IMR-90 (cell line): ENCODE measurements around the gene MRPL17. TPM values are rescaled to one million over a fixed set of nuclear protein-coding genes. Genes with fewer than 3 reads are reported as not detected.

Source experiments
- ATAC-seq: fragments of 200-7000 bp; cut with Tn5 transposase; 2 replicates; pipeline ENCODE4 v1.9.1; 2020; ENCODE audit warnings: low read depth, mild to moderate bottlenecking, moderate library complexity
- BruUV-seq: library from RNA; stranded (reverse); fragments of 400-500 nt; replicated peaks from 2 replicates; lab custom pipeline; 2021; lab: Mats Ljungman, UMichigan
- CTCF ChIA-PET: fragments of 300-600 bp; formaldehyde crosslinking; extraction: SDS; loops from one replicate; lab custom pipeline; 2021; ENCODE audit warnings: antibody characterized with exemption; lab: Yijun Ruan, JAX
- POLR2A ChIA-PET: fragments of 300-600 bp; sonication (Branson Sonifier 250); formaldehyde crosslinking; loops from one replicate; lab custom pipeline; 2022; ENCODE audit warnings: antibody characterized with exemption; ENCODE audit not compliant: unreplicated experiment; lab: Charles Lee
- DNase-seq: peaks from one replicate; pipeline ENCODE4 v3.0.0; 2013
- H2AFZ ChIP-seq: replicated peaks from 2 replicates; pipeline ENCODE3; 2013; ENCODE audit warnings: low read length, mild to moderate bottlenecking; ENCODE audit not compliant: poor library complexity
- H2AK5ac ChIP-seq: 2 replicates; pipeline ENCODE4 v1.6.1; 2013; ENCODE audit warnings: low read depth, low read length, inconsistent platforms
- H2AK9ac ChIP-seq: replicated peaks from 2 replicates; pipeline ENCODE3; 2013; ENCODE audit warnings: mild to moderate bottlenecking, low read depth, low read length, moderate library complexity; ENCODE audit not compliant: poor library complexity
- H2BK120ac ChIP-seq: 2 replicates; pipeline ENCODE4 v1.6.1; 2013; ENCODE audit warnings: low read depth, low read length, inconsistent platforms
- H2BK15ac ChIP-seq: 3 replicates; pipeline ENCODE4 v1.6.1; 2013; ENCODE audit warnings: low read depth, low read length, inconsistent platforms
- H2BK20ac ChIP-seq: 2 replicates; pipeline ENCODE4 v1.6.1; 2013; ENCODE audit warnings: low read depth, mild to moderate bottlenecking, inconsistent platforms, low read length, moderate library complexity
- H2BK5ac ChIP-seq: 2 replicates; pipeline ENCODE4 v1.6.1; 2013; ENCODE audit warnings: mild to moderate bottlenecking, low read depth, low read length, inconsistent platforms; ENCODE audit not compliant: poor library complexity, severe bottlenecking
- H3K14ac ChIP-seq: replicated peaks from 2 replicates; pipeline ENCODE4 v1.6.1; 2013; ENCODE audit warnings: low read depth, low read length, inconsistent platforms
- H3K18ac ChIP-seq: 2 replicates; pipeline ENCODE4 v1.6.1; 2013; ENCODE audit warnings: low read depth, low read length, control low read depth
- H3K23ac ChIP-seq: 2 replicates; pipeline ENCODE4 v1.6.1; 2013; ENCODE audit warnings: low read depth, low read length, inconsistent platforms
- H3K27ac ChIP-seq: 2 replicates; pipeline ENCODE4 v1.5.1; 2013; ENCODE audit warnings: mild to moderate bottlenecking, control low read depth, low read length; ENCODE audit not compliant: insufficient read depth
- H3K27me3 ChIP-seq: 2 replicates; pipeline ENCODE4 v1.6.1; 2013; ENCODE audit warnings: low read length; ENCODE audit not compliant: control insufficient read depth, insufficient read depth
- H3K36me3 ChIP-seq: 2 replicates; pipeline ENCODE4 v1.6.1; 2013; ENCODE audit warnings: low read length, mixed read lengths; ENCODE audit not compliant: control insufficient read depth, insufficient read depth
- H3K4ac ChIP-seq: 2 replicates; pipeline ENCODE4 v1.6.1; 2013; ENCODE audit warnings: low read depth, low read length, inconsistent platforms
- H3K4me1 ChIP-seq: 2 replicates; pipeline ENCODE4 v1.6.1; 2013; ENCODE audit warnings: low read length, mixed read lengths; ENCODE audit not compliant: control insufficient read depth, insufficient read depth
- H3K4me2 ChIP-seq: 2 replicates; pipeline ENCODE4 v1.6.1; 2013; ENCODE audit warnings: low read depth, mild to moderate bottlenecking, control low read depth, low read length, moderate library complexity
- H3K4me3 ChIP-seq: 2 replicates; pipeline ENCODE4 v1.5.1; 2013; ENCODE audit warnings: low read depth, mild to moderate bottlenecking, control low read depth, low read length, moderate library complexity; ENCODE audit not compliant: insufficient read depth
- H3K56ac ChIP-seq: 2 replicates; pipeline ENCODE4 v1.6.1; 2013; ENCODE audit warnings: low read length, inconsistent platforms; ENCODE audit not compliant: insufficient read depth; ENCODE audit errors: extremely low read depth
- H3K79me1 ChIP-seq, 2 experiments: 2 replicates each; pipeline ENCODE4 v1.6.1; 2013; ENCODE audit warnings: low read length in 2 of 2, inconsistent platforms in 1 of 2, low read depth in 1 of 2
- H3K9ac ChIP-seq: 2 replicates; pipeline ENCODE4 v1.6.1; 2013; ENCODE audit warnings: low read depth, low read length, control low read depth
- H3K9me1 ChIP-seq: 2 replicates; pipeline ENCODE4 v1.6.1; 2013; ENCODE audit warnings: low read length, inconsistent platforms; ENCODE audit not compliant: insufficient read depth
- H3K9me3 ChIP-seq: 2 replicates; pipeline ENCODE4 v1.6.1; 2013; ENCODE audit warnings: low read length; ENCODE audit not compliant: control insufficient read depth, insufficient read depth
- H4K20me1 ChIP-seq: 2 replicates; pipeline ENCODE4 v1.6.1; 2013; ENCODE audit warnings: low read length, inconsistent platforms; ENCODE audit not compliant: insufficient read depth
- H4K5ac ChIP-seq: 2 replicates; pipeline ENCODE4 v1.6.1; 2013; ENCODE audit warnings: mild to moderate bottlenecking, low read depth, low read length, control low read depth
- H4K8ac ChIP-seq, 2 experiments: 2 replicates each; pipeline ENCODE4 v1.6.1; 2013; ENCODE audit warnings: low read depth in 2 of 2, low read length in 2 of 2, control low read depth in 1 of 2, inconsistent platforms in 1 of 2
- H4K91ac ChIP-seq: 2 replicates; pipeline ENCODE4 v1.6.1; 2013; ENCODE audit warnings: low read depth, low read length, inconsistent platforms; ENCODE audit not compliant: insufficient read depth
- CEBPB ChIP-seq: IDR thresholded peaks from 2 replicates; pipeline ENCODE4 v1.6.1; 2012; ENCODE audit warnings: low read depth, low read length, improper control_type of control experiment
- CHD1 ChIP-seq: IDR thresholded peaks from 2 replicates; pipeline ENCODE4 v1.6.1; 2012; ENCODE audit warnings: low read depth, low read length, improper control_type of control experiment
- ELK1 ChIP-seq: fragments of 150-350 bp; IDR thresholded peaks from 2 replicates; pipeline ENCODE4 v1.6.1; 2016; ENCODE audit warnings: low read depth, mild to moderate bottlenecking, low read length, moderate library complexity, borderline replicate concordance
- FOS ChIP-seq: fragments of 150-350 bp; IDR thresholded peaks from 2 replicates; pipeline ENCODE4 v1.6.1; 2016; ENCODE audit warnings: low read depth, low read length
- MAFK ChIP-seq: IDR thresholded peaks from 2 replicates; pipeline ENCODE4 v1.6.1; 2012; ENCODE audit warnings: low read depth, low read length, improper control_type of control experiment
- MAZ ChIP-seq: IDR thresholded peaks from 2 replicates; pipeline ENCODE4 v1.6.1; 2012; ENCODE audit warnings: low read depth, mild to moderate bottlenecking, low read length, improper control_type of control experiment, moderate library complexity, borderline replicate concordance
- MXI1 ChIP-seq: IDR thresholded peaks from 2 replicates; pipeline ENCODE4 v1.6.1; 2012; ENCODE audit warnings: low read depth, mild to moderate bottlenecking, low read length, moderate library complexity, borderline replicate concordance
- NFE2L2 ChIP-seq: fragments of 150-350 bp; IDR thresholded peaks from 2 replicates; pipeline ENCODE4 v1.6.1; 2016; ENCODE audit warnings: low read depth, mild to moderate bottlenecking, low read length
- RAD21 ChIP-seq: IDR thresholded peaks from 2 replicates; pipeline ENCODE4 v1.6.1; 2012; ENCODE audit warnings: low read length, improper control_type of control experiment
- RCOR1 ChIP-seq: IDR thresholded peaks from 2 replicates; pipeline ENCODE4 v1.6.1; 2012; ENCODE audit warnings: mild to moderate bottlenecking, low read length, improper control_type of control experiment; ENCODE audit not compliant: insufficient replicate concordance
- RFX5 ChIP-seq: IDR thresholded peaks from 2 replicates; pipeline ENCODE4 v1.8.0; 2012; ENCODE audit warnings: low read depth, mild to moderate bottlenecking, low read length, moderate library complexity
- USF2 ChIP-seq: fragments of 150-350 bp; IDR thresholded peaks from 2 replicates; pipeline ENCODE4 v1.6.1; 2017; ENCODE audit warnings: mild to moderate bottlenecking, antibody characterized with exemption, low read length, low read depth
- WGBS, 2 experiments: methylation state at CpG; one replicate each; pipeline versions ENCODE4 v1.1.5 to v1.1.7; 2013; ENCODE audit warnings: missing lambda C conversion rate in 2 of 2; ENCODE audit not compliant: insufficient read length in 1 of 2; ENCODE audit errors: extremely low coverage in 2 of 2; 5-methylcytosine and 5-hydroxymethylcytosine counted together
- dilution Hi-C: fragments of 300-500 bp; cut with HindIII; formaldehyde crosslinking; loops from one replicate; pipeline ENCODE4 v1.14.3; 2018; ENCODE audit warnings: low sequenced_read_pairs; ENCODE audit not compliant: unreplicated experiment
- in situ Hi-C: fragments of 300-500 bp; cut with MboI; formaldehyde crosslinking; loops from 3 replicates; pipeline ENCODE4 v1.14.3; 2019; ENCODE audit warnings: low sequenced_read_pairs, inconsistent platforms, mixed read lengths
- intact Hi-C: fragments of 100-400 bp; cut with micrococcal nuclease; formaldehyde crosslinking; loops from 2 replicates; pipeline ENCODE4 v1.10.0; 2022
- polyA plus RNA-seq, 3 experiments: library from polyadenylated mRNA; depleted of rRNA; stranded (reverse); fragments of >200 nt; gene quantifications; 2 replicates each; pipeline ENCODE4 v1.2.3, GENCODE V29; 2012; ENCODE audit warnings: low replicate concordance in 1 of 3
- total RNA-seq: library from RNA; depleted of rRNA; stranded (reverse); fragments of >200 nt; gene quantifications from 2 replicates; pipeline ENCODE4 v1.2.3, GENCODE V29; 2012

The MRPL17 gene
- total and polyA plus RNA-seq, 2 of the 4 experiments (the other 2 are of a cell fraction) = 70.3 to 85.2 TPM

DNA sequence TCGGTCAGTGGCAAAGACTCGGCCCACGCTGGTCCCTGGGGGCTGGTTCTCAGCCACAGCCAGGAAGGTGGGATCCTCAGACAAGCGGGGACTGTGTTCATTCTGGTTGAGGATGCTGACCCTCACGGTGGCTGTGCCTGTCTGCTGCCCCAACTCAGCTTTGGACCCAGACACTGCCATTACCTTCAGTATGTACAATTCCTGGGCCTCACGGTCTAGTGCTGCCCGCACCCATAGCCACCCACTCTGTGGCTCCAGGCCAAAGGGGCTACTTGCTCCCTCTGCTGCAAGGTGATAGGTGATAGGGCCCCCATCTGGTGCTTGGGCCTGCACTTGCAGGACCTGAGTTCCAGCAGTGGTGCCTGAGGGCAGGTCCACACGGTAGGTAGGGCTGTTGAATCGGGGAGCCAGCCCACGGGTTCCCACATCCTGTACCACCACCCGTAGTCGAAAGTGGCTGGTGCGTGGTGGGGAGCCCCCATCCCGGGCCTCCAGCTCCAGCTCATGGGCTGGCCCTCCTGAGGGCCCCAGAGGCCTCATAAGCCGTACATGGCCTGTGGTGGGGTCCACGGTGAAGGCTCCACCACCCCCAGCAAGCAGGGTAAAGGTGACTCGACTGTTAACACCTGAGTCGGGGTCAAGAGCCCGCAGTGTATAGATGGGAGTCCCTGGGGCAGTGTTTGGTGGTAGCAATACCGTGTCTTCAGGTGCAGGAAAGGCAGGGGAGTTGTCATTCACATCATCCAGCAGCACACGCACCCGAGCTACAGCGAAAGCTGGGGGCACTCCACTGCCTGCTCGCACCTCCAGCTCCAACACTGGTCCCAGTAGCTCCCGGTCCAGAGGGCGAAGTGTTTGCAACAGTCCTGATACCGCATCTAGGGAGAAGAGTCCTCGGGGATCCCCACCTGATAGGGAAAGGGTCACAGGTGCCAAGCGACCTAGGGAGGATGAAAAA, 50.7 kb downstream of the MRPL17 start:
- H3K4ac ChIP-seq = no peak overlapping the region
- H2AK5ac ChIP-seq = no peak overlapping the region
- no peak overlapping the region for H3K14ac ChIP-seq
- no peaks in the 10 kb centered on the region; the same call in 1 of the 2 replicates for H3K9me1 ChIP-seq
- H3K27me3 ChIP-seq = no peaks in the 10 kb centered on the region
- no peak overlapping the region for H3K27ac ChIP-seq
- peaks cover 47% of the 10 kb centered on the region for H3K36me3 ChIP-seq
- H2AFZ ChIP-seq = no peak overlapping the region
- H2BK20ac ChIP-seq = no peak overlapping the region
- H3K79me1 ChIP-seq = no peaks in the 10 kb centered on the region
- in situ Hi-C loops = no loop called here
- no peak overlapping the region for H3K18ac ChIP-seq
- POLR2A ChIA-PET = no interaction called here
- no peak overlapping the region for H4K8ac ChIP-seq
- peaks cover 7% of the 10 kb centered on the region for H3K4me1 ChIP-seq
- no peak overlapping the region for H2AK9ac ChIP-seq
- no peak overlapping the region for H3K4me2 ChIP-seq
- CTCF ChIA-PET = interaction anchor here (0.7 kb wide), 1 partner anchor 13 kb away, joined by 3 read pairs; the partner anchor contains the start of gene TPP1
- no peak overlapping the region for H3K56ac ChIP-seq
- peaks cover 4% of the 10 kb centered on the region; the same call in 1 of the 2 replicates for H4K20me1 ChIP-seq
- H3K23ac ChIP-seq = no peak overlapping the region
- no peak overlapping the region for H4K91ac ChIP-seq
- no peak overlapping the region for H2BK15ac ChIP-seq
- DNase-seq = no peak
- H2BK120ac ChIP-seq = no peak overlapping the region
- H3K9me3 ChIP-seq = no peaks in the 10 kb centered on the region
- H3K9ac ChIP-seq = no peak overlapping the region
- TF ChIP-seq NFE2L2 (no peak), CHD1 (no peak), MAFK (no peak), CEBPB (no peak), RCOR1 (no peak), MXI1 (no peak), MAZ (no peak), USF2 (no peak), RAD21 (no peak), FOS (no peak), ELK1 (no peak), RFX5 (no peak)
- dilution Hi-C loops = no loop called here
- no peak overlapping the region for H4K5ac ChIP-seq
- intact Hi-C loops = no loop called here
- WGBS, 2 experiments = 94% methylated on average over 8 of the region's 29 CpGs; no CpG with 5 or more reads in 1 of the 2 experiments
- no peak overlapping the region for H2BK5ac ChIP-seq
- no peak for ATAC-seq
- H3K4me3 ChIP-seq = no peak overlapping the region
- TSS peak; percentile 53 for BruUV-seq
